ENCODE results near the gene PLCL2.

Gene PLCL2

GRCh38 chr3:16896820-16897219 lies 12.1 kb downstream of the PLCL2 start:
- H2AFZ ChIP-seq (ENCODE audit: low read depth, low read length), result no peak overlapping the region
- no peak for DNase-seq
- no peak overlapping the region for H4K8ac ChIP-seq (ENCODE audit: low read length)
- no peak overlapping the region for H3K23ac ChIP-seq (ENCODE audit: low read length in 2 of 2)
- H3K79me1 ChIP-seq (replicated peaks; ENCODE audit: low read length, poor library complexity, severe bottlenecking), result no peaks in the 10 kb centered on the region
- H3K4me2 ChIP-seq (ENCODE audit: low read length, poor library complexity, severe bottlenecking), result no peak overlapping the region
- no peak overlapping the region for H2BK120ac ChIP-seq (ENCODE audit: low read depth, low read length)
- H2BK15ac ChIP-seq (ENCODE audit: low read depth, poor library complexity, severe bottlenecking), result no peak overlapping the region
- no peak overlapping the region for H4K91ac ChIP-seq (ENCODE audit: low read length)
- peaks cover 2% of the 10 kb centered on the region for H3K9me3 ChIP-seq (ENCODE audit: control insufficient read depth, low read length)
- no peaks in the 10 kb centered on the region for H3K27me3 ChIP-seq (ENCODE audit: control insufficient read depth in 1 of 2, insufficient read depth in 1 of 2, low read length in 2 of 2)
- no peak overlapping the region for H3K27ac ChIP-seq (ENCODE audit: low read length, poor library complexity, severe bottlenecking)
- H2AK5ac ChIP-seq (ENCODE audit: low read length, severe bottlenecking), result no peak overlapping the region
- H3K4ac ChIP-seq (ENCODE audit: low read depth in 1 of 2, low read length in 2 of 2), result no peak overlapping the region
- no peak overlapping the region for H2BK5ac ChIP-seq (ENCODE audit: low read depth, low read length, poor library complexity, severe bottlenecking)
- no peaks in the 10 kb centered on the region for H3K36me3 ChIP-seq (ENCODE audit: control insufficient read depth in 1 of 2, insufficient read depth in 2 of 2, low read depth in 1 of 2, low read length in 2 of 2)
- no peaks in the 10 kb centered on the region for H3K4me1 ChIP-seq (ENCODE audit: control insufficient read depth, insufficient read depth, low read depth, low read length)
- no peak overlapping the region for H3K9ac ChIP-seq (ENCODE audit: low read length)
- 96% methylated on average over 5 of the region's 5 CpGs for WGBS
- no peak overlapping the region for H3K4me3 ChIP-seq (ENCODE audit: insufficient read depth in 1 of 2, low read depth in 1 of 2, low read length in 2 of 2)
- H3K14ac ChIP-seq (ENCODE audit: low read length in 2 of 2), result no peak overlapping the region
- H3K18ac ChIP-seq (ENCODE audit: low read depth in 1 of 2, low read length in 2 of 2), result no peak overlapping the region
- no peak overlapping the region for H2BK12ac ChIP-seq (ENCODE audit: low read length in 2 of 2)

- H3K23ac ChIP-seq (ENCODE audit: low read length in 2 of 2), result no peak overlapping the region
- H3K9me3 ChIP-seq (ENCODE audit: control insufficient read depth, low read length), result peaks cover 2% of the 10 kb centered on the region
- no peak overlapping the region for H3K4me2 ChIP-seq (ENCODE audit: low read length, poor library complexity, severe bottlenecking)
- peak overlapping the region in 1 of 2 experiments; percentile 40 for H3K4me3 ChIP-seq (ENCODE audit: insufficient read depth in 1 of 2, low read depth in 1 of 2, low read length in 2 of 2)
- no peaks in the 10 kb centered on the region for H3K79me1 ChIP-seq (replicated peaks; ENCODE audit: low read length, poor library complexity, severe bottlenecking)
- H3K18ac ChIP-seq (ENCODE audit: low read depth in 1 of 2, low read length in 2 of 2), result no peak overlapping the region
- no peak overlapping the region for H4K91ac ChIP-seq (ENCODE audit: low read length)
- no peaks in the 10 kb centered on the region for H3K27me3 ChIP-seq (ENCODE audit: control insufficient read depth in 1 of 2, insufficient read depth in 1 of 2, low read length in 2 of 2)
- no peak overlapping the region for H2BK5ac ChIP-seq (ENCODE audit: low read depth, low read length, poor library complexity, severe bottlenecking)
- H3K14ac ChIP-seq (ENCODE audit: low read length in 2 of 2), result no peak overlapping the region
- H3K36me3 ChIP-seq (ENCODE audit: control insufficient read depth in 1 of 2, insufficient read depth in 2 of 2, low read depth in 1 of 2, low read length in 2 of 2), result no peaks in the 10 kb centered on the region
- DNase-seq, result peak; percentile 36
- H2AK5ac ChIP-seq (ENCODE audit: low read length, severe bottlenecking), result no peak overlapping the region
- no peaks in the 10 kb centered on the region for H3K4me1 ChIP-seq (ENCODE audit: control insufficient read depth, insufficient read depth, low read depth, low read length)
- no peak overlapping the region for H2AFZ ChIP-seq (ENCODE audit: low read depth, low read length)
- H2BK15ac ChIP-seq (ENCODE audit: low read depth, poor library complexity, severe bottlenecking), result no peak overlapping the region
- no peak overlapping the region for H4K8ac ChIP-seq (ENCODE audit: low read length)
- H3K27ac ChIP-seq (ENCODE audit: low read length, poor library complexity, severe bottlenecking), result no peak overlapping the region
- H2BK120ac ChIP-seq (ENCODE audit: low read depth, low read length), result no peak overlapping the region
- no peak overlapping the region for H3K9ac ChIP-seq (ENCODE audit: low read length)
- no peak overlapping the region for H2BK12ac ChIP-seq (ENCODE audit: low read length in 2 of 2)
- H3K4ac ChIP-seq (ENCODE audit: low read depth in 1 of 2, low read length in 2 of 2), result no peak overlapping the region
- 44% methylated on average over 9 of the region's 11 CpGs for WGBS
These were observed 12.6 kb downstream of the PLCL2 start for GRCh38 chr3:16897254-16897926.

DNA sequence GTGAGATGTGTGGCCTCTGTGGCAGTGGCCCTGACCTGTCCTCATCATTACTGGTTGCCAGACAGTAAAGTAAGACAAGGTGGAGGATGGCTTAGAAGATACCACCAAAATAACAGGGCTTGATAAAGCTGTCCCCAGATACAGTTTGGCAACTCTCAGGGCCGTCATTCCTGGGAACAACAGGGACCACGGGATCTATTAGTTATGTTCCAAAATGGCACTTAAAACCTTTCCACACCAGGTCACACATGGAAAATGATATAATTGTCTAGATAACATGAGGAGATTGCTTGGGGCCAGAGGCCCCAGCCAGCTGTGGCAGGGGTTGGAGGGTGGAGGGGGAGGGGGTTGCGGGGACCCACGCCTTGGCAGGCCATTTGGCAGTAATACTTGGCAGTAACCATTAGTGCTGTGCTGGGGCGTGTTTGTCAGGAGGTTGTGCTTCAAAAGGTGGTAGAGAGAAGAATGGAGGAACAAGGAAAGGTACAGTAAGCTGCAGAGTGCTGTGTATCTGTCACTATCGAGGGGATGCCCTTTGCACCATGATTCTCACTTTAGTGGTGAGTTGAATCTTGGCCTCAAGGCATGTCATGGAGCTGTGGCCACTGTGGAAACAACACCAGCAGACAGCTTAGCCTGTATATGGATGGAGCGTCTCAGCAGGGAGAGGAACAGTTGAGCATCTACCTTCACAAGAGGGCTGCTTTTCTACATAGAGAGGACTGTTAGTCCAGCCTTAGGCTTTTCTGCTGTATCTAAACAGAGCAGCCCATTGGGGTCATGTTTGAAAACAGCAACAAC lies 14.0 kb downstream of the PLCL2 start:
- H2AK5ac ChIP-seq (ENCODE audit: low read length, severe bottlenecking), result no peak overlapping the region
- no peak overlapping the region for H3K14ac ChIP-seq (ENCODE audit: low read length in 2 of 2)
- no peaks in the 10 kb centered on the region for H3K27me3 ChIP-seq (ENCODE audit: control insufficient read depth in 1 of 2, insufficient read depth in 1 of 2, low read length in 2 of 2)
- no peak overlapping the region for H3K9ac ChIP-seq (ENCODE audit: low read length)
- H2AFZ ChIP-seq (ENCODE audit: low read depth, low read length), result no peak overlapping the region
- no peak overlapping the region for H3K23ac ChIP-seq (ENCODE audit: low read length in 2 of 2)
- no peak overlapping the region for H2BK12ac ChIP-seq (ENCODE audit: low read length in 2 of 2)
- no peak overlapping the region for H2BK5ac ChIP-seq (ENCODE audit: low read depth, low read length, poor library complexity, severe bottlenecking)
- no peaks in the 10 kb centered on the region for H3K79me1 ChIP-seq (replicated peaks; ENCODE audit: low read length, poor library complexity, severe bottlenecking)
- H3K4ac ChIP-seq (ENCODE audit: low read depth in 1 of 2, low read length in 2 of 2), result no peak overlapping the region
- peaks cover 2% of the 10 kb centered on the region for H3K9me3 ChIP-seq (ENCODE audit: control insufficient read depth, low read length)
- H4K91ac ChIP-seq (ENCODE audit: low read length), result no peak overlapping the region
- no peaks in the 10 kb centered on the region for H3K36me3 ChIP-seq (ENCODE audit: control insufficient read depth in 1 of 2, insufficient read depth in 2 of 2, low read depth in 1 of 2, low read length in 2 of 2)
- no peak overlapping the region for H3K27ac ChIP-seq (ENCODE audit: low read length, poor library complexity, severe bottlenecking)
- no peak for DNase-seq
- H3K4me1 ChIP-seq (ENCODE audit: control insufficient read depth, insufficient read depth, low read depth, low read length), result no peaks in the 10 kb centered on the region
- H3K4me3 ChIP-seq (ENCODE audit: insufficient read depth in 1 of 2, low read depth in 1 of 2, low read length in 2 of 2), result no peak overlapping the region
- H3K4me2 ChIP-seq (ENCODE audit: low read length, poor library complexity, severe bottlenecking), result no peak overlapping the region
- H2BK120ac ChIP-seq (ENCODE audit: low read depth, low read length), result no peak overlapping the region
- H3K18ac ChIP-seq (ENCODE audit: low read depth in 1 of 2, low read length in 2 of 2), result no peak overlapping the region
- 95% methylated on average over 5 of the region's 7 CpGs for WGBS
- H4K8ac ChIP-seq (ENCODE audit: low read length), result no peak overlapping the region
- no peak overlapping the region for H2BK15ac ChIP-seq (ENCODE audit: low read depth, poor library complexity, severe bottlenecking)

DNA sequence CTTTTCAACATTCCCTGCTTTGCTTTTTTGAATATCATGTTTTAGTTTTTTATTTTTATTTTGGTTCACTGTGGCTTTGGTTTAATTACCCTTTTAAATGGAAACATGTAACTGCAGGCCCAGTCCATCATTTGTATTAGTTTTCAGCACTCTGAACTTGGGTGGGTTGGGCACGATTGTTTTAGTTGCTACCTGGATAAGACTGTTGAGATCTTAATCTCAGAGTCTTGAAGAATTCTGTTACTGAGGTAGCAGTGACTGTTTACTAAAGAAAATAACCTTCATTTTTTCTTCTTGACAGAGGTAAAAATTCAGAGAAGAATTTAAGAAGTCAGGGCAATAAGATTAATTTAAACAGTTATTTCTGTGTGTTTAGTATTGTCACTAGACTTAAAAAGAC lies 15.2 kb downstream of the PLCL2 start:
- no peak overlapping the region for H2BK5ac ChIP-seq (ENCODE audit: low read depth, low read length, poor library complexity, severe bottlenecking)
- no peak overlapping the region for H2BK15ac ChIP-seq (ENCODE audit: low read depth, poor library complexity, severe bottlenecking)
- no peaks in the 10 kb centered on the region for H3K36me3 ChIP-seq (ENCODE audit: control insufficient read depth in 1 of 2, insufficient read depth in 2 of 2, low read depth in 1 of 2, low read length in 2 of 2)
- no peak overlapping the region for H3K18ac ChIP-seq (ENCODE audit: low read depth in 1 of 2, low read length in 2 of 2)
- H3K14ac ChIP-seq (ENCODE audit: low read length in 2 of 2), result no peak overlapping the region
- no peaks in the 10 kb centered on the region for H3K4me1 ChIP-seq (ENCODE audit: control insufficient read depth, insufficient read depth, low read depth, low read length)
- H4K8ac ChIP-seq (ENCODE audit: low read length), result no peak overlapping the region
- no peak for DNase-seq
- H3K27ac ChIP-seq (ENCODE audit: low read length, poor library complexity, severe bottlenecking), result no peak overlapping the region
- no peaks in the 10 kb centered on the region for H3K79me1 ChIP-seq (replicated peaks; ENCODE audit: low read length, poor library complexity, severe bottlenecking)
- H3K23ac ChIP-seq (ENCODE audit: low read length in 2 of 2), result no peak overlapping the region
- no peak overlapping the region for H3K9ac ChIP-seq (ENCODE audit: low read length)
- no peak overlapping the region for H3K4me2 ChIP-seq (ENCODE audit: low read length, poor library complexity, severe bottlenecking)
- H2BK12ac ChIP-seq (ENCODE audit: low read length in 2 of 2), result no peak overlapping the region
- H2AFZ ChIP-seq (ENCODE audit: low read depth, low read length), result no peak overlapping the region
- WGBS, result 100% methylated on average over 1 of the region's 1 CpG
- no peak overlapping the region for H2BK120ac ChIP-seq (ENCODE audit: low read depth, low read length)
- no peak overlapping the region for H3K4ac ChIP-seq (ENCODE audit: low read depth in 1 of 2, low read length in 2 of 2)
- H2AK5ac ChIP-seq (ENCODE audit: low read length, severe bottlenecking), result no peak overlapping the region
- H4K91ac ChIP-seq (ENCODE audit: low read length), result no peak overlapping the region
- H3K9me3 ChIP-seq (ENCODE audit: control insufficient read depth, low read length), result no peaks in the 10 kb centered on the region
- H3K27me3 ChIP-seq (ENCODE audit: control insufficient read depth in 1 of 2, insufficient read depth in 1 of 2, low read length in 2 of 2), result no peaks in the 10 kb centered on the region
- H3K4me3 ChIP-seq (ENCODE audit: insufficient read depth in 1 of 2, low read depth in 1 of 2, low read length in 2 of 2), result no peak overlapping the region

Measured in mesenchymal stem cell (in vitro differentiated cells and primary cell).